AG08396 (cell line): ENCODE data around the gene PTPRJ.
"Not testable (repeated sequence)": the region's sequence is repeated elsewhere in the genome, so short reads cannot be mapped to it uniquely, and the experiment has no call there.

Experiments used
- DNase-seq: peaks from one replicate; pipeline ENCODE4 v3.0.0; 2012; ENCODE audit warnings: low spot score, mixed read lengths

PTPRJ gene

DNA sequence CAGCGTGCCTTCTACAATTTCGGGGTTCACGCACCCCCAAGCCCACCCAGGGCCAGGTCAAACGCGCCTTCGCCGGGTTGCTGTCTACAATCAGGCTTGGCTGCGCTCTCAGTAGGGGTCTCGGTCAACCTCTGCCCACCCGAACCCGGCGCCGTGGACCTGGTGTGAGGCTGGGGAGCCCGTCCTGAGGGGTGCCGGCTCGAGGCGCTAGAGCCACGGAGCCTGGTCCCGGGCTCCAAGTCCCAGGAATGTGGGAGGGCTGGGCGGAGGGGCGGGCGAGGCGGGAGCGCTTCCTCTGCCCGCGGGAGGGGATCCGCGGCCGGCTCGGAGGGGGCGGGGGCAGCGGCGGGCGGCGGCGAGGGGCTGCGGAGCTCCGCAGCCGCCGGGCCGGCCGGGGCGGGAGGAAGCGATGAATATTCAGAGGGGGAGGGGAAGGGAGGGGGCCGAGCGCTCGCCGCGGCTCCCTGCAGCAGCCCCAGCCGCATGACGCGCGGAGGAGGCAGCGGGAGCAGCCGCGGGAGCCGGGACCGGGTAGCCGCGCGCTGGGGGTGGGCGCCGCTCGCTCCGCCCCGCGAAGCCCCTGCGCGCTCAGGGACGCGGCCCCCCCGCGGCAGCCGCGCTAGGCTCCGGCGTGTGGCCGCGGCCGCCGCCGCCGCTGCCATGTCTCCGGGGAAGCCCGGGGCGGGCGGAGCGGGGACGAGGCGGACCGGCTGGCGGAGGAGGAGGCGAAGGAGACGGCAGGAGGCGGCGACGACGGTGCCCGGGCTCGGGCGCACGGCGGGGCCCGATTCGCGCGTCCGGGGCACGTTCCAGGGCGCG, at the start of gene PTPRJ:
TSS of gene PTPRJ (plus strand) at position 472 of the 819 bp plus-strand sequence. CDS start 354 bp downstream, outside the sequence.
- peak; percentile 87 for DNase-seq

DNA sequence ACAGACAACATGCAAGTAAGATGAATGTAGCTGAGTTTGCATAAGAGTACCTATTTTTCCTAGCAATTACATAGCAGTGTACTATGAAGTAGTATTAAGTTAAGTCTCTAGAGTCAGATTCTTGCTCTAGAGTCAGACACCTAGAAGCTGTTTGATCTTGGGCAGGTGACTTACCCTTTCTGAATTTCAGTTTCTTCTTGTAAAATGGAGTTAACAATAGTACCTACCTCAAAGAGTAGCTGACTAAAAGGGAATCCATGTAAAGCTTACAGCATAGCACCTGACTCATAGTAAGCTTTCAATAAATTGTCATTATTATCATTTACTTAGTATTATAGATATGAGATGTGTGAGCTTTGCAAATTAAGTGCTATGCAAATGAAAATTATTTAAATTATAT, 47.8 kb upstream of the PTPRJ start:
- no peak for DNase-seq

DNA sequence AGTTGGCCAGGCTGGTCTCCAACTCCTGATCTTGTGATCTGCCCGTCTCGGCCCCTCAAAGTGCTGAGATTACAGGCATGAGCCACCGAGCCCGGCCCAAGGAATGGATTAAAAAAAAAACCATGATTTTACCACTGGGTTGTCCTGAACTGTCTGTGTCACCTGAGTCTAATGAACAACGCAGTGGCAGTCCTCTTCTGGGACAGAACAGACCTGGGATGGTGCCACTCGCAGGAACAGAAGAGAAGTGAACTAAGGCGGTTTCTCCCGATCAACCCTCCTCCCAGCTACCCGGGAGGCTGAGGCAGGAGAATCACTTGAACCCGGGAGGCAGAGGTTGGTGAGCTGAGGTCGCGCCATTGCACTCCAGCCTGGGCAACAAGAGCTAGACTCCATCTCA, 46.6 kb upstream of the PTPRJ start:
- not testable (repeated sequence) for DNase-seq

GRCh38 chr11:47938791-47939560, 41.4 kb upstream of the PTPRJ start:
- DNase-seq = no peak

- no peak for DNase-seq
Observed at GRCh38 chr11:47940904-47941649, 39.3 kb upstream of the PTPRJ start.

- DNase-seq = no peak
Observed at GRCh38 chr11:47941907-47942558, 38.3 kb upstream of the PTPRJ start.

DNA sequence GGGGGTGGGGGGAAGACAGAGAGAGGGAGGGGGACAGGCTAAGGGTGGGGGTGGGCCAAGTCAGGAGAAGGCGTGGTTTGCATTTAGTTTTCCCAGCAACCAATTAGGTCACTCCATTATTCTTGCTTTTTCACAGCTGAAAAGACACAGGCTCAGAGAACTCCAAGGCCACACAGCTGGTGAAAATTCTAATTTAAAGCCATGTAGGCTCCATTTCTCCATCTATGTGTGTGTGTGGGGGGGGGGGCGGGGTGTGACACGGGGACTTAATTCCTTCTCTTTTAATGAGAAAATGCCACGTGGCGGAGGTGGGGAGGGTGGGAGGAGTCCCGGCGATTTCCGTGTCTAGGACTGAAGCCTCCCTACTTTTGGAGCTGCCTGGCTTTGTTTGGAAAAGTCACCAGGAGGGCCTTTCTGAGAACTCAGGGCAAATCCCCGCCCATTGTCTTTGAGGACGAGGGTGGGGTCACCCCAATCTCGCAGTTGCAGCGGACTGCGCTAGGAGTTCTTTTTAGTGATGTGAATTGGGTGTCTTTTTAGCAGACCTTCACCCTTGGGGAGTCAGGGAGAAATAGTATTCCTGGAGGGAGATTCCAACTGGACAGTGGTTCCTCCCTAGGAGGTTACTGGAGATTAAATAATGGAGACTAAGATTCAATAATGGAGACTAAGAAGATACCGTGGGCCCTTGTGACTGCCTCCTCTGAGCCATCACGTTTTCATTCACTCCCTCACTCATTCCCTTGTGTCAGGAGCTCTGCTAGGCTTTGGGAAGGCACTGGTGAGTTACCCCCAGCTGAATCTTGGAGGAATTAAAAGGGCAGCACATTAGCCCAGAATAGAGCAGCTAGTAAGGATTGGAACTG, 36.4 kb upstream of the PTPRJ start:
- no peak for DNase-seq

DNA sequence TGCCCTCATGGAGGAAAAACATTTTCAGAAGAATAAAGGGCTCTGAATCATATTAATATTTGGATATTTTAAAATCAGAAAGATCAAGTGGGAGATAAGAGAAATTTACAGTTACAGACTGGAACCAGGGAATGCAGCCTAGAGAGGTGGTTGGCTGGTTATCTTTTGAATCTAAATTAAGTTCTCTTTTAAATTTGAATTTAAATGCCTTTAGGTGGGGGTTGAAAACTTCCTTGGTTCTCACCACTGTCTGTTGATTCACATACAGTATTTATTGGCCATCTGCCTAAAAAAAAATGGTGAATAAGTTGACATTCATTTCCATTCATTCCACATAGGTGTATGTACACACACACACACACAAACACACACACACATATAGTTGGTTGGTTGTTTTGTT, 35.7 kb upstream of the PTPRJ start:
- no peak for DNase-seq

DNA sequence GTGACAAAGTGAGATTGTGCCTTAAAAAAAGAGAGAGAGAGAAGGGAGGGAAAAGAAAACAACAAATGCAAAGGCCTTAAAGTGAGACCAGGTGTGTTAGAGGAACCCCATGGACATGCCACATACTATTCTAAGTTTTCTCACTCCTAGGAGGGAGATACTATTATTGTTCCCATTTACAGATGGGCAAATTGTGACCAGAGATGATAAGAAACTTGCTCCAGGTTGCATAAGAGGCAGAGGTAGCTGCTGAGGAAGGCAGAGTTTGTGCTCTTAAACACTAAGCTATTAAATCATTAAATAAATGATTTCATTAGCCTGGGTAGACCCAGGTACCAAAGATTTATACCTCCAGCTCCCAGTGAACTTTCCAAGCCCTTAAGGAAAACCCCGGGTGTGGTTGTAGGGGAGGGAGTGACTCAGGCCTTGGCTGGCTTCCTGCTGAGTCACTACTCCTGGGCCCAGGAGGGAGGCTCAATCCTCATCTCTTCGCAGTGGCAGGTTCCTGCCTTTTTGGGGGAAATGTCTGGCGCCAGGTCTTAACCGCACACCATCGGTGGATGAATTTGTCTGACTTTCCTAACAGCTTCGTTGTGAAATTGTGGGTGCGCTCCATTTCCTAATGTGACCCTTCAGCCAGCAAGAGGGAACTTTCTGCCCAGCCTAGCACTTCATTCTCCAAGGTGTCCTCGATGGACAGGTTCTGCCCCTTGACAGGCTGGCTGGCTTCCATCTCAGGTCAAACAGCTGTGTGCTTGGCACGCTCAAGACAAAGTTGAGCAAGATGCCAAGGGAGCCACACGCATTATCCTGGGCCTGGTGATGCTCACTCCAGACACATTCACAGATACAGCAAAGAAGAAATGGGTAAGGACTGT, 33.4 kb upstream of the PTPRJ start:
- DNase-seq = peak; percentile 90

GRCh38 chr11:47948137-47948536, 32.2 kb upstream of the PTPRJ start:
- no peak for DNase-seq

- DNase-seq = not testable (repeated sequence)
Observed at GRCh38 chr11:47949001-47949675, 31.2 kb upstream of the PTPRJ start.

DNA sequence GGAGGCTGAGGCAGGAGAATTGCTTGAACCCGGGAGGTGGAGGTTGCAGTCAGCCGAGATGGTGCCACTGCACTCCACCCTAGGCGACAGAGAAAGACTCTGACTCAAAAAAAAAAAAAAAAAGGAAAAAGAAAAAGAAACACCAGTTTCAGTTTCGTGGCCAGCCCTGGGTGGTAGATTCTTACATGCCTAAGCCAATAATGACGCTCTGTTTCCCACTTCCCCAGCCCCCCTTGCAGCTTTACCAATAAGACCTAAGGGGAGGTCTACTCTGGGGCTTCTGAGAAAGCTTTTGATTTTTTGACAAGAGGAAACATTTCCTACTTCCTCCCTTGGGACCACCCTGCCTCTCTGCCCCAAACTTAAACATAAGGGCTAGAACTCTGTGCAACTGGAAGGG, 30.0 kb upstream of the PTPRJ start:
- DNase-seq = no peak

DNA sequence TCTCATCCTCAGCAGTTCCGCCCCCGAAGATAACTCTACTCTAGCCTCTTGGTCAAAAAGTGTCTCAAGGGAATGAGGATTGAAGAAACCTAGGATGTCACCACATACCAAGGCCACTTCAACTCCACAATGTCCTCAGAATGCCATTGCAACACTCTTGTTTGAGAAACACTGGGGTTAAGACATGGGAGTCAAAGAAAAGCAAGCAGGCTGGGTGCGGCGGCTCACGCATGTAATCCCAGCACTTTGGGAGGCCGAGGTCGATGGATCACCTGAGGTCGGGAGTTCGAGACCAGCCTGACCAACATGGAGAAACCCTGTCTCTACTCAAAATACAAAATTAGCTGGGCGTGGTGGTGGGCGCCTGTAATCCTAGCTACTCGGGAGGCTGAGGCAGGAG, 28.9 kb upstream of the PTPRJ start:
- DNase-seq = not testable (repeated sequence)

DNA sequence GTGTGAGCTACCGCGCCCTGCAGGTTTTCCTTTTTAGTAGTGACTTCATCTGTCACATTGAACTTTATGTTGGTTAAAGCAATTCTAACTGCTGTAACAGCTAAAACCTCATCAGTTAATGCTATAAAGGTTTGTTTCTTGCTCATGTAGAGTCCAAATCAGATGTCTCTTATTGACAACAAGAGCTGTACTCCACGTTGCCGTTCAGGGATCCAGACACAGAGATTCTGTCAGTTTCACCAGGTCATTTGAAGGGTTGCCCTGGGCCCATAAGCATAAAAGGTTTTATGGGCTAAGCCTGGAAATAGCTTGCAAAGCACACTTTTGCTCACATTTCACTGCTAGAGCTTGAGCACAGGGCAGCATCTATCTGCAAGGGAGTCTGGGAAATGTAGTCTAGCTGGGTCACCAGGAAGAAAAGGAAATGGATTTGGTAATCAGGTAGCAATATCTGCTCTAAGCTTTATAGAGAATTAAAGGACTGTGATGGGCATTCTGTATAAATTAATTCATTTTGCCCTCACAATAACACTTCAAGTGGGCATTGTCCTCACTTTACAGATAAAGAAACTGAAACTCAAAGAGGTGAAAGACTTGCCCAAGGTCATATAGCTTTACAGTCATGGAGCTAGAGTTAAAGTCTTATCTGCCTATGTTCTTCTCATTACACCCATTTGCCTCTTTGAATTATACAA, 25.2 kb upstream of the PTPRJ start:
- DNase-seq = no peak

DNA sequence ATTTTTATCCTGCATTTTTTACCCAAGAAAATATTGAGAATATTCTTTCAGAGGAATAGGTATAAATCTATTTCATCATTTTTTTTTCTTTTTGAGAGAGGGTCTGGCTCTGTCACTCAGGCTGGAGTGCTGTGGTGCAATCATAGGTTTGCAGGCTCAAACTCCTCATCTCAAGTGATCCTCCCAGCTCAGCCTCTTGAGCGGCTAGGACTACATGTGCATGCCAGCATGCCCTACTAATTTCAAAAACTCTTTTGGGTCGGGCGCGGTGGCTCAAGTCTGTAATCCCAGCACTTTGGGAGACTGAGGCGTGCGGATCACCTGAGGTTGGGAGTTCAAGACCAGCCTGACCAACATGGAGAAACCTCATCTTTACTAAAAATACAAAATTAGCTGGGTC, 20.3 kb upstream of the PTPRJ start:
- no peak for DNase-seq

DNA sequence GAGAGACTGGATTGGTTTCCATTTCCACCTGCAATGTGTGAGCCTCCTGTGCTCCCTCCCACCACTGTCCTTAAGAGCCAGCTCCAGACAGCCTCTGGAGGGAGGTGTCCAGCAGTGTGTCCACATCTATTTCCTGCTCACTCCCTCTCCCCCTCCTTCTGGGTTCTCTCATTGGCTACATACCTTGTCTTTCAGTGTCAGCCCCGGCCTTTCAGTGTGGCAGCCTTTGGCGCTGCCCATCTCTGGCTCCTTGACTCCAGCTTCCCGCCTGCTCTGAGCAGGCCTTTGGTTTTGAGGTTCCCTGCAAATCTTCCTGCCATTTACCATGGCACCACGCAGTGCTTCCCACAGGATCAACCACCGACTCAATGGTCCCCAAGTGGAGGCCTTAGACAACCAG, 19.0 kb upstream of the PTPRJ start:
- no peak for DNase-seq

DNA sequence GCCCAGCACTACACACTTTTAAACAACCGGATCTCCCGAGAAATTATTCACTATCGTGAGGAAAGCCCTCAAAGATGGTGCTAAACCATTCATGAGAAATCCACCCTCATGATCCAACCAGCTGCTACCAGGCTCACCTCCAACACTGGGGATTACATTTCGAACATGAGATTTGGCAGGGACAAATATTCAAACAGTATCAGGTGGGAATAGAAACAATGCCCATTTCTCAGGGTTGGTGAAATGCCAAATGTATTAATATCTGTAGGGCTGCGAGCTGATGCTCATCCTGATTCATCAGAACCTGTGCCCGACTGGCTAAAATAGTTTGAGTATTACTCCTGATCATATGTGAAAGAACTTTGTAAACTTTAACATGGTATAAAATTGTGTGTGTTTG, 15.8 kb upstream of the PTPRJ start:
- no peak for DNase-seq

DNA sequence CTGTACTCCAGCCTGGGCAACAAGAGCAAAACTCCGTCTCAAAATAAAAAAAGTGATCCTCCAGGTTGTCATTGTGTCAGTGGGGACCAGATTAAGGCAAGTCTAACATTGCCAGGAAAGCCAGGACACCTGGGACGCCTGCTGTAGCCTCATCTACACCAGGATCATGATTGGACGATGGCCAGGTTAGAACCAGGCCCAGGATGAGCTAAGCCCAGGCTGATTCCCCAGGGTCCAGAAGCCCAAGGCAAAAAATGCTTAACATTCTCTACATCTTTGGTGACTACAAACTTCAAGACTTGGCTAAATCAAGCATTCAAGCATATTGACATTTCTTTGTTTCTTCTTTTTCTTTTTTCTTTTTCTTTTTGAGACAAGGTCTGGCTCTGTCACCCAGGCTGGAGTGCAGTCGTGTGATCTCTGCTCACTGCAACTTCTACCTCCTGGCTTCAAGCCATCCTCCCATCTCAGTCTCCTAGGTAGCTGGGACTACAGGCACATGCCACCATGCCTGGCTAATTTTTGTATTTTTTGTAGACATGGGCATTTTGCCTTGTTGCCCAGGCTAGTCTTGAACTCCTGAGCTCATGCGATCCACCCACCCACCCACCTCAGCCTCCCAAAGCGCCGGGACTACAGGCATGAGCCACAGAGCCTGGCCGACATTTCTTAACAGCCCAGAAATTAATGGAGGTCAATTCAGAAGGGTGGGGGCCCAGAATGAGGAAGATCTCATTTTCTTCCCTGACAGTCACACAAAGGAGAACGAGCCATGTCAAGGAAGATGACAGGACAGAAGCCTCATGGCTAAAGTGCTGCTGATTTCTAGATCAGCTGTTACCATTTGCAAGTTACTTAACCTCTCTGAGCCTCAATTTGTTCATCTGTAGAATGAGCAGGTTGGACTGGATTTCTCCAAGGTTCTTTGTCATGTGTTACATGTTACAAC, 12.5 kb upstream of the PTPRJ start:
- peak; percentile 35 for DNase-seq
